GM18511 (cell line): Measurements from ENCODE around the gene AUH.
"Not testable (repeated sequence)": the region's sequence is repeated elsewhere in the genome, so short reads cannot be mapped to it uniquely, and the experiment has no call there.

Experiments
- ATAC-seq: cut with Tn5 transposase; IDR thresholded peaks from one replicate; pipeline ENCODE4 v1.9.1; 2021; ENCODE audit warnings: mild to moderate bottlenecking, moderate library complexity; ENCODE audit not compliant: unreplicated experiment

Gene AUH

GRCh38 chr9:91211919-91212318, 149.8 kb downstream of the AUH start:
- ATAC-seq: no peak

GRCh38 chr9:91211414-91211813, 150.3 kb downstream of the AUH start:
- no peak for ATAC-seq

- ATAC-seq: no peak
These were observed 151.4 kb downstream of the AUH start for GRCh38 chr9:91210318-91210717.

- ATAC-seq: peak; percentile 11
These were observed 152.9 kb downstream of the AUH start for GRCh38 chr9:91208837-91209236.

GRCh38 chr9:91208419-91208745, 153.3 kb downstream of the AUH start:
- no peak for ATAC-seq

- ATAC-seq: peak; percentile 87
These were observed 153.8 kb downstream of the AUH start for GRCh38 chr9:91207729-91208418.

- no peak for ATAC-seq
These were observed 154.4 kb downstream of the AUH start for GRCh38 chr9:91207397-91207728.

GRCh38 chr9:91206806-91207205, 154.9 kb downstream of the AUH start:
- ATAC-seq: no peak

GRCh38 chr9:91202736-91203283, 158.9 kb downstream of the AUH start:
- no peak for ATAC-seq

- no peak for ATAC-seq
These were observed 160.9 kb downstream of the AUH start for GRCh38 chr9:91200692-91201336.

- ATAC-seq: no peak
These were observed 161.8 kb downstream of the AUH start for GRCh38 chr9:91199739-91200497.

- not testable (repeated sequence) for ATAC-seq
These were observed 162.8 kb downstream of the AUH start for GRCh38 chr9:91198881-91199280.

- no peak for ATAC-seq
These were observed 163.3 kb downstream of the AUH start for GRCh38 chr9:91198405-91198804.

- ATAC-seq: no peak
These were observed 164.2 kb downstream of the AUH start for GRCh38 chr9:91197232-91198181.

- no peak for ATAC-seq
These were observed 165.4 kb downstream of the AUH start for GRCh38 chr9:91196103-91196950.

- ATAC-seq: no peak
These were observed 166.2 kb downstream of the AUH start for GRCh38 chr9:91195372-91196012.

- ATAC-seq: peak; percentile 70
These were observed 167.9 kb downstream of the AUH start for GRCh38 chr9:91193658-91194391.

GRCh38 chr9:91193087-91193657, 168.5 kb downstream of the AUH start:
- peak; percentile 44 for ATAC-seq
